Stomach smooth muscle (tissue), 2 donors: ENCODE data around the gene SCRN1.

Source experiments
- H3K27ac ChIP-seq: one replicate; pipeline ENCODE4 v1.7.0; 2013; ENCODE audit warnings: mild to moderate bottlenecking, low read length, inconsistent platforms
- H3K27me3 ChIP-seq, 2 donors: one replicate each; pipeline ENCODE4 v1.7.0; 2013; ENCODE audit warnings: low read length in 2 of 2; ENCODE audit not compliant: insufficient read depth in 2 of 2, control insufficient read depth in 1 of 2
- H3K36me3 ChIP-seq, 2 donors: one replicate each; pipeline ENCODE4 v1.7.0; 2013; ENCODE audit warnings: low read length in 2 of 2; ENCODE audit not compliant: control insufficient read depth in 2 of 2, insufficient read depth in 2 of 2
- H3K4me1 ChIP-seq: one replicate; pipeline ENCODE4 v1.7.0; 2013; ENCODE audit warnings: low read length; ENCODE audit not compliant: control insufficient read depth, insufficient read depth
- H3K4me3 ChIP-seq, 2 donors: one replicate each; pipeline ENCODE4 v1.7.0; 2013; ENCODE audit warnings: low read length in 2 of 2
- H3K9ac ChIP-seq, 2 donors: one replicate each; pipeline ENCODE4 v1.7.0; 2013; ENCODE audit warnings: low read length in 2 of 2, mild to moderate bottlenecking in 1 of 2
- H3K9me3 ChIP-seq, 2 donors: one replicate each; pipeline ENCODE4 v1.7.0; 2013; ENCODE audit warnings: low read length in 2 of 2; ENCODE audit not compliant: control insufficient read depth in 2 of 2
- donor health status: healthy.
- donor health status: Pancreatic carcinoma.

Gene SCRN1, protein sequence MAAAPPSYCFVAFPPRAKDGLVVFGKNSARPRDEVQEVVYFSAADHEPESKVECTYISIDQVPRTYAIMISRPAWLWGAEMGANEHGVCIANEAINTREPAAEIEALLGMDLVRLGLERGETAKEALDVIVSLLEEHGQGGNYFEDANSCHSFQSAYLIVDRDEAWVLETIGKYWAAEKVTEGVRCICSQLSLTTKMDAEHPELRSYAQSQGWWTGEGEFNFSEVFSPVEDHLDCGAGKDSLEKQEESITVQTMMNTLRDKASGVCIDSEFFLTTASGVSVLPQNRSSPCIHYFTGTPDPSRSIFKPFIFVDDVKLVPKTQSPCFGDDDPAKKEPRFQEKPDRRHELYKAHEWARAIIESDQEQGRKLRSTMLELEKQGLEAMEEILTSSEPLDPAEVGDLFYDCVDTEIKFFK

DNA sequence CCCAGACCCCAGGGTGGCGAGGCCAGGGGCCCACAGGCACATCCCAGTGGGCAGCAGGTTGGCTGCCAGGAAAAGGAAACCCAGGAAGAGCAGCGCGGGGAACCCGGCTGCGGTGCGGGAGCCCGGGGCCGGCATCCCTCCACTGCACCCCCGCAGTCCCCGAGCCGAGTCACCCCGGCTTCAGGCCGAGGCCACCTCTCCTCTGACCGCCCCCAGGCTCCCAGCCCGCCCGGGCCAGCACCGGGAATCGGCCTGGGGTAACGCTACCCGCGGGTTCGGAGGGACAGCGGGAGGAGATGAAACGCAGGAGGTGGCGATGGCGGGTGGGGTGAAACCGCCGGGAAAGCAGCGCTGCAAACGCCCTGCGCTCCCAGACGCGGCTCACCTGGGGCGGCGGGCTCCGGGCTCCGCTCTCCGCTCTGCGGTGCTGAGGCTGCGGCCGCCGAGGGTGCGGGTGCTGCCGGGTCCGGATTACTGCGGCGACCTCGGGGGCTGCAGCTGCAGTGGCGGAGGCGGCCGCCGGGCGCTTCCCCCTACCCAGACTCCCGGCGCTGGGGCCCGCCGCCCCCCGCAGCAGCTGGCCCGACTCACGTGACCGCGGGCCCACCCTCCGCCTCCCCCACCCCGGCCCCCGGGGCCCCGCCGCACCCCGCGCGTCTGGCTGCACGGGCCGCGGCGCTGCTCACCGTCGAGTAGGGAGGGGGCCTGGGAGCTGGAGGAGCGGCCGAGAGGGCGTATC lies at the start of gene SCRN1:
SCRN1 (minus strand) TSS at position 545 of the 739 bp plus-strand sequence. CDS start 20,734 bp downstream, outside the sequence.
- Histone ChIP-seq H3K9ac (peak within 1 kb of the TSS; percentile 72 to 78), H3K27me3 (no peaks in the 10 kb centered on the region), H3K4me3 (peak within 1 kb of the TSS; percentile 75 to 86), H3K9me3 (peaks cover 0 to 3% of the 10 kb centered on the region in 2 donors), H3K36me3 (no peaks in the 10 kb centered on the region), H3K27ac (peak within 1 kb of the TSS; percentile 75), H3K4me1 (peaks cover 16% of the 10 kb centered on the region)

DNA sequence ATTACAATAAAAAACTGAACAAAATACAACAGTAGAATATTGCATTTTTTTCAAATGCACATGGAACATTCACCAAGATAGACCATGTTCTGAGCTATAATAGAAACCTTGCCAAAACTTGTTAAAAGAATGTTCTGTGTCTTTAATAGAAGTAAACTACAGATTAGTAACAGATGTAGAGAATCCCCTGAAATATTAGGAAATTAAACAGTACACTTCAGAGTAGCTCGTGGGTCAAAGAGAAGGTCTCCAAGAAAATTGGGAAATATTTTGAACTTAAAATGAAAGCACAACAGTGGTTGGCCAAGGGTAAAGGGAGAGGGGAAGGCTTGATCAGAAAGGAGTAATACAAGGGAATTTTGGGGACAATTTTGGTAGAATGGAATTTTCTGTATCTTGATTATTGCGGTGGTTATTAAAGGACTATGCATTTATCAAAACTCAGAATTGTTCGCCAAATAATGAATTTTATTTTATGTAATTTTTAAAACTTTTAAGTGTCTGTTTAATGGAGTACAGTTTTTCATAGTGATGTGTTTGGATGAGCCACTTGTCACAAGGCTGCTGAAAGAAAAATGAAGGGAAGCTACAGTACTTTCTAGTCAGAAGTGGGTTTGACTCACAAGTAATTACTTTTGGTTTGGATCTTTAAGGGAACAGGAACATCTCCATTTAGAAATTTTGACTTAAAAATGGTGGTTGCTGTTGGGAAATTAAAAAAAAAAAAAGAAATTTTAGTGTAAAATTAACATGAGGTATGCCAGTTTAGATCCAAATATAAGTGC lies 48.8 kb upstream of the SCRN1 start:
- Histone ChIP-seq H3K4me3 (no peak overlapping the region), H3K9me3 (no peaks in the 10 kb centered on the region), H3K4me1 (no peaks in the 10 kb centered on the region), H3K36me3 (no peaks in the 10 kb centered on the region), H3K27ac (no peak overlapping the region), H3K27me3 (no peaks in the 10 kb centered on the region), H3K9ac (no peak overlapping the region)

DNA sequence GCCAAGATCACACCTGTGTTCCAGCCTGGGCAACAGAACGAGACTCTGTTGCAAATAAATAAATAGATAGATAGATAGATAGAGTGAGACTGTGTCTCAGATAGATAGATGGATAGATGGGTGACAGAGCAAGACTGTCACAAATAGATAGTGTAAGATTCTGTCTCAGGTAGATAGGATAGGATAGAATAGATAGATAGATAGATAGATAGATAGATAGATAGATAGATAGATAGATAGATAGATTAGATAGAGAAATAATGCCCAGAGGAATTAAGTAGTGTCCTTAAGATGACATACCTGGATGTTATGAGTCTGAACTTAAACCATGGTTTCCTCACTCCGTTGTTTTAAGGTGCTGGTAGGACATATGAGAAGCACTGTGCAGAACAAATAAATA lies 46.6 kb upstream of the SCRN1 start:
- no peak overlapping the region for H3K4me3 ChIP-seq
- H3K9ac ChIP-seq: no peak overlapping the region
- H3K36me3 ChIP-seq: no peaks in the 10 kb centered on the region
- H3K4me1 ChIP-seq: no peaks in the 10 kb centered on the region
- H3K27ac ChIP-seq: no peak overlapping the region
- H3K27me3 ChIP-seq: no peaks in the 10 kb centered on the region
- no peaks in the 10 kb centered on the region for H3K9me3 ChIP-seq

DNA sequence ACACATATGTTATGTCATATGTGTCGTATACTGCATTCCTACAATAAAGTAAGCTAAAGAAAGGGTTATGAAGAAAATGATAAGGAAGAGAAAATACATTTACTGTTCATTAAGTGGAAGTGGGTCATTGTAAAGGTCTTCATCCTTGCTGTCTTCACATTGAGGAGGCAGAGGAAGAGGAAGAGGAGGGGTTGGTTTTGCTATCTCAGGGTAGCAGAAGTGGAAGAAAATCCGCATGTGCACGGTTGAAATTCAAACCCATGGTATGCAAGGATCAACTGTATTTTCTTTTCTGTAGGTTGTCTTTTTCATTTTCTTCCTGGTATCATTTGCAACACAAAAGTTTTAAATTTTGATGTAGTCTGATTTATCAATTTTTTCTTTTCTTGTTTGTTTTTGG lies 44.9 kb upstream of the SCRN1 start:
- no peaks in the 10 kb centered on the region for H3K27me3 ChIP-seq
- H3K27ac ChIP-seq: no peak overlapping the region
- no peak overlapping the region for H3K4me3 ChIP-seq
- H3K9ac ChIP-seq: no peak overlapping the region
- H3K9me3 ChIP-seq: no peaks in the 10 kb centered on the region
- H3K36me3 ChIP-seq: no peaks in the 10 kb centered on the region
- H3K4me1 ChIP-seq: peaks cover 4% of the 10 kb centered on the region

DNA sequence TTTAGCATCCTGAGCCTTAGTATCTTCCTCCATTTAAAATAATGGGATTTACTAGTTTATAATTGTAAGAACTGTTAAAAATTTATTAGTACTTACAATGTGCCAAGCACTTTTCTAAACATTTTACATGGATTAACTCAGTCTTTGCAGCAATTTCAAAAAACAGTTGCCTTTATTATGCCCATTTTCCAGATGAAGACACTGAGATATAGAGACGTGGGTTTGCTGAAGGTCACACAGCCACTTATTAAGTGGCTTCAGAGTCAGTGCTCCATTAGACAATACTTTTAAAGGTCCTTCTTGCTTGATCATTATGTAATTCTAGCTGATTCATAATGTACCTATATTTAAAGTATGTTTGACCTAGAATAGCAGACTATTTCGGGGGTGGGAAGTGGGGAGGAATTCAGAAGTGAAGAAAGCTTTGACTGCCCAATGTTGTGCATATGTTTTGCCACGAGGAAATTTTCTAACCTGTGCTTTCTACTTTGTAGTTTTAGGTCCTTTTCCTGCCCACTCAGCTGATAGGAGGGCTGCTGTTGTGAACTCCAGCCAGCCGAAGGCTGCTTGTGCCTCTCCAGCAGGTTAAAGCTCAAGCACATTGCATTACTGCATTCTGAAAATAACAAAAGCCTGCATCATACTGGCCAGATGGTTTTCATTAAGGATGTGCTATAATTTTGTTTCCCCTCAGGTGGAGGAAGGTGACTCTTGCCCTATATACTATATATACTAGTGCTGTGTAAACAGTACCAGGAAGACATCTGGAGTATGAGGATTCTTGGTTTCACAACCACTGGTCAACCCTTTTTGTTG lies 42.9 kb upstream of the SCRN1 start:
- no peak overlapping the region for H3K9ac ChIP-seq
- no peak overlapping the region for H3K27ac ChIP-seq
- H3K9me3 ChIP-seq: no peaks in the 10 kb centered on the region
- H3K4me1 ChIP-seq: peaks cover 5% of the 10 kb centered on the region
- H3K27me3 ChIP-seq: no peaks in the 10 kb centered on the region
- H3K36me3 ChIP-seq: no peaks in the 10 kb centered on the region
- H3K4me3 ChIP-seq: no peak overlapping the region

DNA sequence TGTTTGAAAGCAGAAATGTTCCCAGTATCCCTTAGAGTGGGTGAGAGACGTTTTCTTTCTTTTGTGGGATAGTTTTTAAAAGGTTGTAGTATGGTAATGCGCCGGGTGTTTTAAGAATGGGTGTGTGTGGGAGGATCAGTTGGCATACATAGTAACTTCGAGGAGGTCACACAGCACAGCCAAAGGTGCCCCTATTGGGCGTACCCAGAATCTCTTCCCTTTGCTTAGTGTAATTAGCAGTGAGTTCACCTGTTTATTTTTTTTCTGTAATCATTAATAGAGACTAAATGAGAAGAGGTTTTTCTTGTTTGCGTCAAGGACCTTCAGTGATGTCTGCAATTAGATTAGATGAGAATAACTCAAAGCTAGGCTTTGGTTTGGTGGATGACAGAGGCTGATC lies 40.1 kb upstream of the SCRN1 start:
- H3K27me3 ChIP-seq: no peaks in the 10 kb centered on the region
- H3K36me3 ChIP-seq: no peaks in the 10 kb centered on the region
- no peak overlapping the region for H3K9ac ChIP-seq
- H3K4me3 ChIP-seq: peak overlapping the region in 1 of 2 donors; percentile 98
- peaks cover 9% of the 10 kb centered on the region for H3K4me1 ChIP-seq
- H3K27ac ChIP-seq: no peak overlapping the region
- H3K9me3 ChIP-seq: no peaks in the 10 kb centered on the region

DNA sequence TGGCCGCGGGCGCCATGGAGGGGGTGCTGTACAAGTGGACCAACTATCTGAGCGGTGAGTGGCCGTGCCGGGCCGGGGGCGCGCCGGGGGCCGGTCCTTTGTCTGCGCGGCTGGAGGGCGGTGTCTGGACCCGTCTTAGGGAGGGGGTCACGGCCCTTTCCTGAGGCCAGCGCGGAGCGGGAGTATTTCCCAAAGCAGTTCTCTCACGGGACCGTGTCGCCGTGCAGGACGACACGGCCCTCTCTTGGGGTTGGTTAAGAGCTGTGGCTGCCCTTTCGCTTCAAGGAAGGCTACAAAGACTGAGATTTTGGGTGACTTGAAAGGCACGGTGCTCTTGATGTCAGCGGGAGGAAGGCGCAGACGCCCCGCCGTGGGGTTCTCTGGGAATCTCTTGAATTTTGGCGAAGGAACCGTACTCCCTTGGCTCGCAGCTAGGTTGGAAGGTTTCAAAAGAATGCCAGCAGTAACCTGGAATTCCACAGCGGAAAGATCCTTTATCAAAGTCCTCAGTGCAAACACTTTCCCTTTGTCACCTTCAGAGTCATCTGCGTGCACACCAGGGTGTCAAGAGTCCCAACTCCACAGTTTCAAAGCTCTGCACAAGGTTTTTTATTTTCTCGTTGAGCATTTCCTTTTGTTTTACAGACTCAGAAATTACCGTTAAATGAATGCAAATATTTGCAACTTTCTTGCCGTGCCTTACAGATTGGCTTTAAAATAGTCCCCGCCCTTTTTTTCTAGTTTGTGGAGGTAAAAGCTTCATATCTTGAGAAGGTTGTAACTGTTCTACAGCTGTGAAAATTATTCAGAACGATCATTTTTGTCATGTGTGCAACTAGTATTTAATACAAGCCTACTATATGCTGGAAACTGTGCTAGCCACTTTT lies 39.4 kb upstream of the SCRN1 start:
- no peaks in the 10 kb centered on the region for H3K9me3 ChIP-seq

DNA sequence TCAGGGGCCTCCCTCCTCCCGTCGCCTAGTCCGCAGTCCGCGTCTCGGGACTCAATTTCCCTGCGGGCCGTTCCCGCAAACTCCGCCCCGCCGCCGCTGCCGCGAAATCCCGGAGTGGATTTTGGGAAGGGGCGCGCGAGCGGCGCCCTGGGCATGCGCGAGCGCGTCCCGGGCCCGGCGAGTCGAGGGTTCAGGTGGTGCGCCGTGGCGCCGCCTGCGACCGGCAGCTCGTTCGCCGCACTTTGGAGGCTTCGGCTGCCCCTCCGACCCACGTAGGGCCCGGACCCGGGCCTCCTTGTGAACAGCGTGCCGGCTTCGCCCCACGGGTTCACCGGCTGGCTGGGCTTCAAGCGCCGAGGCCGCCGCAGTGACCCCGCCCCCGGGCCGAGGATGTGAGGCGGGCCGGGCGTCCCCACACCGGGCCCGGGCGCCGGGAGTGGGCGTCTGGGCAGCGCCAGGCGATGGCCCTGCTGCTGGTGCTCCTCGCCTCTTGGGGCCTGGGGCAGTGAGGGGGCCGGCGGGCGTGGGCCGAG lies 38.7 kb upstream of the SCRN1 start, which contains the start of gene PLEKHA8:
PLEKHA8 (plus strand) TSS at position 197 of the 533 bp plus-strand sequence. CDS start 351 bp downstream, outside the sequence.
- Histone ChIP-seq H3K27me3 (no peaks in the 10 kb centered on the region), H3K36me3 (no peaks in the 10 kb centered on the region), H3K9ac (peak within 1 kb of the TSS; percentile 63 to 75), H3K9me3 (no peaks in the 10 kb centered on the region), H3K27ac (peak within 1 kb of the TSS; percentile 75), H3K4me3 (peak within 1 kb of the TSS; percentile 88 to 98), H3K4me1 (peaks cover 9% of the 10 kb centered on the region)

More for the DNA sequence above, 39.4 kb upstream of the SCRN1 start:
- H3K4me3 ChIP-seq: peak overlapping the region; percentile 88 to 98
- H3K27ac ChIP-seq: peak overlapping the region; percentile 46
- peak overlapping the region; percentile 63 to 75 for H3K9ac ChIP-seq
- H3K36me3 ChIP-seq: no peaks in the 10 kb centered on the region
- H3K4me1 ChIP-seq: peaks cover 9% of the 10 kb centered on the region
- no peaks in the 10 kb centered on the region for H3K27me3 ChIP-seq

DNA sequence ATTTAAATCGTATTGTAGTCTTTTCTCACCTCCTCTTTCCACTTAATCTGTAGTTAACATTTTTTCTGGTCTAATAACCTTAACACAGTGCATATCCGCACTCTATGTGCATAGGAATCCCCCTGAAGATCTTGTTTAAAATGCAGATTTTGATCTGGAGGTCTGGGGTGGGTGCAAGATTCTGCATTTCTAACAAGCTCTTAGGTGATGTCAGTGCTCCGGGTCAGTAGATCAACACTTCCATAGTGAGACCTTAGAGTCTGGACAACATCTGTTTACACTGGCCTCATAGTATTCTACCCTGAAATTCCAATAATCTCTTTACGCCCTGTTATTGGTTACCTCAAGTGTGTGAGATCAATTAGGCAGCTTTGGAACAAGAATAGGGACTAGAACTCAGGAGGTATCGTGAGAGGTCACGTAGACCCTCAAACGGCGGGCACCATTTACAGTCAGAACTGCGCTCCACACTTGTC lies 38.2 kb upstream of the SCRN1 start:
- Histone ChIP-seq H3K27me3 (no peaks in the 10 kb centered on the region), H3K36me3 (no peaks in the 10 kb centered on the region), H3K4me3 (peak overlapping the region; percentile 88 to 98), H3K27ac (peak overlapping the region; percentile 46), H3K4me1 (peaks cover 9% of the 10 kb centered on the region), H3K9ac (peak overlapping the region; percentile 62 to 63), H3K9me3 (no peaks in the 10 kb centered on the region)
